KBM-7 (cell line): Measurements from ENCODE around the gene XPR1.
A peak's percentile ranks its signal among the peaks of the same experiment; 100 is the strongest.

Experiments
- DNase-seq: peaks from one replicate; pipeline ENCODE4 v3.0.0-alpha.2; 2015
- in situ Hi-C: fragments of 300-500 bp; cut with MboI; formaldehyde crosslinking; loops from 2 replicates; pipeline ENCODE4 v1.14.3; 2020; ENCODE audit warnings: low sequenced_read_pairs, low pct_unique_long_range_greater_than_20kb, mixed read lengths

The XPR1 gene

DNA sequence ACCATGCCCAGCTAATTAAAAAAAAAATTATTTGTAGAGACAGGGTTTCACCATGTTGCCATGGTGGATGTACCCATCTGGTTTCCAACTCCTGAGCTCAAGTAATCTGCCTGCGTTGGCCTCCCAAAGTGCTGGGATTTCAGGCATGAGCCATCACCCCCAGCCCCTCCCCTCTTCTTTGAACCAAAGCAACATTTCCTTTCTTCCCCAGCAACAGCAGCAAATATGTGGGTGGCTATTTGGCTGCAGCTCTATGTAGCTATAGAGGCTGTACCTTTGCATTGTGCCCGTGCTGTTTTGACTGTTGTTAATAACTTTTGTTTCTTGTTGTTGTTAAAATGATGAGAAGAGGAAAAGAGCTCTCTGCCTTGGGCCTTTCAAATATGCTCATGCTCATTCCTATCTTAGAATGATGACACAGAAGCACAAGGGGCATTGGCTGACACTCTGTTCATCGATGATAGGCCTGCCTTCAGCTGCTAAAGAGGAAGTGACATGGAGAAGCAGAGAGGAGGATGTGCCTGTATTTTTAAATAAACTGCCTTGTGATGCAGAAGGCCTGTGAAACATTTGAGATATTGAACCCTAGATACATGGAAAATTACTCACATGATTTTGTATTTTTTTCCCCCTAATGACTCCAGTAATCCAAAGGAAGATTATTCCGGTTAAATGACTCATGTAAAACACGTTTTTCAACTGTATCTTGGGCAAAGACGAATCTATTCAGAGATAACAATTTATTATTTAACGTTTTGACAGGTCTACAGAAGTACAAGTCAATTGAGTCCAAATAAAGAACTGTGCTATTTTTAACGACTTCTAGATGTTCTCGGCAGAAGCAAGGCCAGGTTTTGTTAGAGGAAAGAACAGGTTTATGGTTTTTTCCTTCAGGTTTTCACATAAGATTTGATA, 20.5 kb upstream of the XPR1 start:
- in situ Hi-C loops, result no loop called here
- peak; percentile 76 for DNase-seq

GRCh38 chr1:180612632-180613031, 19.2 kb upstream of the XPR1 start:
- DNase-seq, result no peak
- in situ Hi-C loops, result no loop called here

DNA sequence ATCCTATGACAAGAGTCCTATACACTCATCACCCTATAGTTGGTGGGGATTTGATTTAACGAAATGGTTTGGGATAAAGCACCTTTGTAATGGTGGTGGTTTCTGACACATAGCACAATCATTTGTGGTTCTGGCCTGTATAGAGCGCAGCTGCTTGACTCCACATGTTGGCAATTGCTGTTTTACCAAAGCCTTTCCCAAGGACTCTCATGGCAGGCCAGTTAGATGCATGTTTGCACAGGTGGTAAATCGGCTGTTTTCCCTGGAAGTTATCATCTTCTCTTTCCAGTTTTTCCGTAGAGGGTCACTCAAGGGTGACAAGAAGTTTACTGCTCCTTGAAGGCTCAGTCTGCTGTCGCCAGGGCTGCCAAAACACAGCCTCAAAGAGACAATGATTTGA, 17.1 kb upstream of the XPR1 start:
- in situ Hi-C loops, result no loop called here

DNA sequence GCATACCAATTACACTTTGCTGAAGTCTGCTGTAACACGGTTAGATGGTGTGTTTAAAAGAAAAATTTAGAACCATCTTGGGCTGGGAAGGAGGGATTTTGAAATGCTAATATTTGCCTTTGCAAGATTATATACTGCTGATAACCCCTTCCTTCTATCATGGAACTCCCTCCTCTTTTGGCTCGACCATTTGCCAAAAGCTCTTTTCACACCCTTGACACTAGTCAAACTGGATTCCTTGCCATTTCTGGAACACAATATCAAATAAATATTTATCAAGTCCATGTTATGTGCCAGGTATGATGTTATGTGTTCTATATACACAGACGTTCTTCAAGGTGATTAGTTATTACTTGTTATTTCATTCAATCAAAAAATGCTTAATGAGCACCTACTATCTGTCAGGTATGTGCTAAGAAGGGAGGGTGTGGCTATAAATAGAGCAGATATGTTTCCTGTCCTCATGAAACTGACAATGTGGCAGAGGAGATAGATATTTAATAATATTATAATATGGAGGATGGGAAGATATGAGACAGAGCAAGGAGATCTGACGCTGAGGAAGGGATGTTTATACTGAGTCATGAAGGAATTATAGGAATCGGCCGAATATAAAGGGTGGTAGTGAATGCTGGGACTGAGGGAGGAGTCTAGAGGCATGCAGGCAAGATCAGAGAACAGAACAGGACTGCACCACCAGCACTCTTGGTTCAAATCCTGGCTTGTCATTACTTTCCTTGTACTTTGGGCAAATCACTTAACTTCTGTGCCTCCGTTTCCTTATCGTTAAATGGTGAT, 16.1 kb upstream of the XPR1 start:
- in situ Hi-C loops, result no loop called here
- DNase-seq, result no peak

More for the DNA sequence above, 17.1 kb upstream of the XPR1 start:
- DNase-seq, result no peak

GRCh38 chr1:180616439-180616838, 15.4 kb upstream of the XPR1 start:
- in situ Hi-C loops, result no loop called here
- DNase-seq, result no peak

DNA sequence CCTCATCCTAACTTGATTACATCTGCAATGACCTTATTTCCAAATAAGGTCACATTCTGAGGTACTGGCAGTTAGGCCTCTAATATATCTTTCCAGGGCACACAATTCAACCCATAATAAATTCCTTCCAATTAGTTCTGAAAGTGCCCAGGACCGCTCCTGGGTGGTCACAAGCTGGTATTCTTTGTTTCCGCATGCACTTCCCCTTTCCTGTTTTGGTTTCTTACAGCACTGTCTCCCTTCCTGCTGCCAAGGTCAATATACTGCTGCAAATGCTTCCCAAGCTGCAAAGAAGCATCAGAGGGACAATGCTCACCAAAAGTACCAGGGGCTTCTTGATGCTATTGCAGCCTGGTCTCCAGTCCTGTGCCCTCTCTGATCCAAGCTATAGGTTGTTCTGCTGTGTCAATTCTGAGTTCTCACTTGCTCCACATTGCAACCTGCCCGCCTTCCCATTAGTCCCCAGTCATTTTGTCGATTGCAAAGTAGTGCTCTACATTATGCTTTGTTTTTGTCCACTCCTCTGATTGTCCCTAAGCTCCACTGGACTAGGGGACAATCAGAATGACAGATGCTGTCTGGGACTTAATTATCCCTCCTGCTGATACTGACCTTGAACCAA, 13.9 kb upstream of the XPR1 start:
- in situ Hi-C loops, result no loop called here
- peak; percentile 52 for DNase-seq

DNA sequence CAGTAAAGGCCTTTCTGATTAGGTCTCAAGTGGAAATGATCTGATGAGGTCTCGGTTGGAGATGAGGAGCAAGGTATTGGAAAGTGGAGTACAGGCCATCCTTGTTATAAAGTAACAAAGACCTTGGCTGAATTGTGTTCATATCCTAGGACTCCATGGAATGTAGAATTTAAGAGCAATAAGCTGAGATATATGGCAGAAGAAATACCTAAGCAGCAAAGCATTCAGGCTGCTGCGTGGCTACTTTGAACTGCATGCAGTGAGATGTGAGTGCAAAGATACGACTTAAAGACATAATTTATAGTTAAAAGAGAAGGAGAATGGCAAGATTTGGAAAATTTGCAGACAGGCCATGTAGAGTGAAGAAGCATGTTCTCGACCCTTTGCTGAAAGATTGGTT, 11.2 kb upstream of the XPR1 start:
- DNase-seq, result no peak
- in situ Hi-C loops, result no loop called here

DNA sequence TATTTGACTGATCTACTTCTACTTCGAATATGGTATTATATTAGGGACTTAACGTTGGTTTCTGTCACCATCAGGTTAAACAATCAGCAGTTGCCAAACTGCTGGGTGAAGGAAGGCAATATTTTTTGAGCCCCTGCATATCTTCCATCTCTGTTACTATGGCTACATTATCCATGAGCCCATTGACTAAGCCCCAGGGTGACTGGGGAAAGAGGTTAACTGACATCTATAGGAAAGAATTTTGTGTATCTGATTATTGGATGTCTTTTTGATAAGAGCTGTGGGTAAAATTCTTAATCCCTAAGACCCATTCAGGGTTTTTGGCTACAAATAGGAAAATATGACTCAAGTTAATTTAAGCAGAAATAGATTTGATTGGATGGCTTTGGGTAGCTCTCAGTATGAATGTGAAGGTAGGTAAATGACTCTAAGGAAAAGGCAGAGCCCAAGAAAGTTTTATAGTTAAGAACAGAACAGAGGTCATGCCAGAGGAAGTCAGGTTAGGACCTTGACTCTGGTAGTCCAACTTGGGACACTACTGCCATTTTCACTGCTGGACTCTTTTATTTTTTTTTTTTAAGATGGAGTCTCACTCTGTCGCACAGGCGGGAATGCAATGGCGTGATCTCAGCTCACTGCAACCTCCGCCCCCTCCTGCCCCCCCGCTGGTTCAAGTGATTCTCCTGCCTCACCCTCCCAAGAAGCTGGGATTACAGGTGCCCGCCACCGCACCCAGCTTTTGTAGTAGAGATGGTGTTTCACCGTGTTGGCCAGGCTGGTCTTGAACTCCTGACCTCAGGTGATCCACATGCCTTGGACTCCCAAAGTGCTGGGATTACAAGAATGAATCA, 8.9 kb upstream of the XPR1 start:
- in situ Hi-C loops, result no loop called here
- no peak for DNase-seq

DNA sequence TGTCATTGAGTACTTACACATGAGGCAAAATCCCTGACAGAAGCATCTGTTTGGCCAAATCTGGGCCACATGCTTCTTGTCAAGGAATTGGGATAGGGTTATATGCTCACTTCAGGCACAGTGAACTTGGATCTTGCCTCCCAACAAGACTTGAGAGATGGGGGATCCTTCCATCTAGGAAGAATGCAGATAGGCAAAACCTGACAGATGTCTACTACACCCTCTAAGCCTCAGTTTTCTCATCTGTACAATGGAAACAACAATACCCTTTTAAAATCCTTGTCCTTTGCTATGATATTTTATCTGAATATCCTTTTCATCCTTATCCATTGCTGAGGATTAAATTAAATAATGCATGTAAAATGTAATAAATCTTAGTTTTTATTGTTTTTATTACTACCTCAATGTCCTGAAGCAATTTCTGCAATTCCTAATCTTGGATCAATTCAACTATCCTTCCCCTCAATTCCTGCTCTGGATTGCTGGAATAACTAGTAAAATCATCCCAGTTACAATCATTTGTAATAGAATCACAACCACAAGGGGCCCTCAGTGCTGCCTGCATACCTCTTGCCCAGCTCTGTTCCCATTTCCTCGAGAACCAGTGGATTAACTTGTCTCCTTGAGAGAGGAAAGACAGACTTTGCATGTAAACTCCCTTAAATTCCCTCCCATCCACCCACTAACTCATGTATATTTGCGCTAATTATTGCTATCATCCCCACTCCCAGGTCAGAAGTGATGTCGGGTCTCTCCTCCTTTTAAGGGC, 8.1 kb upstream of the XPR1 start:
- DNase-seq, result no peak
- in situ Hi-C loops, result no loop called here

DNA sequence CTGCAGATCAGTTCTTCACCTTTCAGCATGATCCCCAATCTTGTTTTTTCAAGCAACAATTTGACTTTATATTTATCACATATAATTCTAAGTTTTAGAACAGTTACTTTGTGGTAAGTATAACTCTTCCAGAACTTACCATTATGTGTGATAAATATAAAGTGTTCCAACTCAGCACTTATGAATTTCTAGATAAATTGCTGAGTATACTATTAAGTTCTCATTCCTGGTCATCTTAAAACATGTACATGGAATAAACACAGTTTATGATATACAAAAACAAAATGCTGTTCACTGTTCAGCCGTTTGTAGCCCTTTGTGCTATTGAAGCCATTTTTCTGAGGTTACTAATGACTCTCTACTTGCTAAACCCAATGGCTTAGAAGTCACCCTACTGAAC, 5.1 kb upstream of the XPR1 start:
- in situ Hi-C loops, result no loop called here

DNA sequence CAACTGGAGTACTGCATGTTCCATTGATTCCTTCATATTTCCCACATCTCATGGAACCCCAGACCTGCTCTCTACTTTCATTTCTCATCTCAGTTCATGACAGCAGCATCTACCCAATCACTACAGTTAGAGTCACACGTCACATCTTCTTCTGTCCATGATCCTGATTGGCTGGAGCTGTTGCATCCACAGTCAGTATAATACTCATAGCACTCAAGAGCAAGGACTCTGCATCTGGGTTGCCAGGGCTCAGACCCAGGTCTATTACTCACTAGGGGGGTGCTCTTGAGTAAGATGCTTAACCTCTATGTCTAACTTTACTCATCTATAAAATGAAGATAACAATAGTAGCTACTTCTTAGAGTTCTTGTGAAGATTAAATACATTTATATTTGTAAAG, 4.4 kb upstream of the XPR1 start:
- DNase-seq, result no peak
- in situ Hi-C loops, result no loop called here

More for the DNA sequence above, 5.1 kb upstream of the XPR1 start:
- no peak for DNase-seq

DNA sequence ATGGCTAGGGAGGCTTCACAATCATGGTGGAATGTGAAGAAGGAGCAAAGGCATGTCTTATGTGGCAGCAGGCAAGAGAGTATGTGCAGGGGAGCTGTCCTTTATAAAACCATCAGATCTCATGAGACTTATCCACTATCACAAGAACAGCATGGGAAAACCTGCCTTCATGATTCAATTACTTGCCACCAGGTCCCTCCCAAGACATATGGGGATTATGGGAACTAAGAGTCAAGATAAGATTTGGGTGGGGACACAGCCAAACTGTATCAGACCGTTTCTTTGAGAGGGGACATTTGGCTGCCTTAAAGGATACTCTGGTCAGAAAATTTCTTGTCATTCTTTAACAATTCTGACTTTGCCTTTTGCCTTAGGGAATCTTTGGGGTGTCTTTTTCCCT, 3.2 kb upstream of the XPR1 start:
- in situ Hi-C loops, result no loop called here
- DNase-seq, result no peak

- in situ Hi-C loops, result no loop called here
Measured at GRCh38 chr1:180630408-180631193, 1.2 kb upstream of the XPR1 start.

DNA sequence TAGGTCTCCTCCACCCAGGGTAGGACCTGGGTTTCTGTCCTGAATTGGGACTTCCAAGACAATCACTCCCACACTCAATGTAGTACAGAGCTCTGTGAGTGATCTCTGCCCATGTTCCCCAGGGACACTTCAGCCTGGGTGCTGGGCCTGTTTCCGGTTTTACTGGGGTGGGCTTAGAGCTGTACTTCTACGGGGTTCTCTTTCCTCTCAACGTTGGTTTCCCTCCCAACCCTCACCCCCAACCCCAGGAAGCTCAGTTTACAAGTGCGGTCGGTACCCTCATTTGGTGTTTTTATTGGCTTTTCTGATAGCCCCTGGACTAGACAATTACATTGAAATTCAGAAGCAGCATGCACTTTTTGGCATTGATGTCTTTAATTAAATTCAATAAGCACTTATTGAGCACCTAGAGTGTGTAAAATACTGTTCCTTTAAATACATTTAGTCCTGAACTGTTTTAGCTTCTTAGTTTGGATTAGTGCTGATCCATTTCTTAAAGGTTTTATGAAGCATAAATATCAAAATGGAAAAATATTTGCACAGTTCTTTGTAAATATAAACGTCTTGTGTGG, 542 bp upstream of the XPR1 start:
- DNase-seq, result no peak
- in situ Hi-C loops, result no loop called here

More at GRCh38 chr1:180630408-180631193, 1.2 kb upstream of the XPR1 start:
- DNase-seq, result no peak

DNA sequence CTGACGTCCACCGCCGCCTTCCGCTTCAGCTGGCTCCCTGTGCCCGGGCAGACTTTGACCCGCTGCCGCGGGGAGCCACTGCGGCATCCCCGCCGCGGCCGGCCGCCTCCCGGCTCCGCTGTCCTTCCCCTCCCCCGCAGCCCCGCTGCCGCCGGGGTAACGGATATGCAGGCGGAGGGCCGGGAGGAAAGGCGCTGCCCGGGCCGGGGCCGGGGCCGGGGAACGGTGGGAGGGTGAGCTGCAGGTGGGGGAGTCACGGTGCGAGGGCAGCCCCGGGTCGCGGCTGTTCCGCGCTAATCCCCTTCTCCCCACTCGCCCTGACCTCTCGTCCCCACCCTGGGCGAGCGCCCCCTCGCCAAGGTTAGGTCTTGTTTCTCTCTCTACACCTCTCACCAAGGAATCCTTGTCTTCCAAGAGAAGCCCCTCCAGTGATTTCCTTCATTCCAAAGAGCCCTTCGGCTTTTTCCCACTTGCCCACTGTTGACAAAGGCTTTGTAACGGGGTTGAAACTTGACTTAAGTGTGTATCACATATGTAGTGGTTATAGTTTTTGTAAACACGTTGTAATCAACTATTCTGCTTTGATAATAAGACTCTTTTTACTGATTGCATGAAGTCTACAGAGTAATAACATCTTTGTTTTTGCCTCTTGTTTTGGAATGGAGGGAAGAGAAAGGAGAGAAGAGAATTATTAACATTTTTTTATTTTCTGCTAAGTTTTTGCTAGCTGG, 669 bp downstream of the XPR1 start:
- in situ Hi-C loops, result no loop called here
- DNase-seq, result no peak
